Measurements from ENCODE around the gene SASH3.

GRCh38 chrX:129804806-129805205 lies 25.1 kb downstream of the SASH3 start:
- no peak for TF ChIP-seq CTCF (conservative IDR thresholded peaks at IDR 0.05)
- no peak for TF ChIP-seq ZFX (IDR thresholded peaks at IDR 0.05)

Data from C4-2B (cell line).